GM12878 (cell line): Measurements from ENCODE around the gene MMP15. TPM values are rescaled to one million over a fixed set of nuclear protein-coding genes. Genes with fewer than 3 reads are reported as not detected.

Source experiments
- ATAC-seq: fragments of 200-7000 bp; cut with Tn5 transposase; 3 replicates; pipeline ENCODE4 v1.9.1; 2020; ENCODE audit warnings: mild to moderate bottlenecking, moderate library complexity
- BruUV-seq: library from RNA; stranded (reverse); fragments of 400-500 nt; replicated peaks from 2 replicates; lab custom pipeline; 2021; lab: Mats Ljungman, UMichigan
- CTCF ChIA-PET: fragments of 300-600 bp; sonication (Branson Sonifier 250); formaldehyde crosslinking; extraction: SDS; loops from one replicate; lab custom pipeline; 2021; ENCODE audit warnings: inconsistent platforms; lab: Yijun Ruan, JAX
- POLR2A ChIA-PET: fragments of 350-600 bp; formaldehyde crosslinking; extraction: SDS; loops from one replicate; lab custom pipeline; 2021; ENCODE audit warnings: inconsistent platforms; lab: Charles Lee
- RAD21 ChIA-PET: fragments of 300-600 bp; sonication (Branson Sonifier 250); formaldehyde crosslinking; loops from one replicate; lab custom pipeline; 2023; ENCODE audit warnings: antibody characterized with exemption; ENCODE audit not compliant: unreplicated experiment; lab: Charles Lee
- SMC1A ChIA-PET: fragments of 300-600 bp; sonication (Branson Sonifier 250); formaldehyde crosslinking; loops from one replicate; lab custom pipeline; 2023; ENCODE audit not compliant: unreplicated experiment, uncharacterized antibody; lab: Charles Lee
- DNase-seq: peaks from one replicate; pipeline ENCODE4 v3.0.0-alpha.2; 2011; ENCODE audit warnings: low read depth, low spot score
- FAIRE-seq: peaks from 3 replicates; lab custom pipeline; 2011; peaks lifted over from hg19 to GRCh38; lab: Jason Lieb, UNC
- H2AFZ ChIP-seq: 2 replicates; pipeline ENCODE4 v1.6.0; 2011; ENCODE audit warnings: low read depth, low read length, control low read depth; ENCODE audit not compliant: control insufficient read depth
- H3K27ac ChIP-seq: 2 replicates; pipeline ENCODE4 v1.5.1; 2011; ENCODE audit warnings: control low read depth; ENCODE audit not compliant: control insufficient read depth, insufficient read depth
- H3K27me3 ChIP-seq, 2 experiments: replicated peaks in 1 of 2; 2 replicates each; pipeline versions ENCODE4 v1.6.0 to v1.6.1; 2011; ENCODE audit warnings: low read length in 1 of 2; ENCODE audit not compliant: control insufficient read depth in 2 of 2, insufficient read depth in 2 of 2
- H3K36me3 ChIP-seq, 2 experiments: 2 replicates each; pipeline ENCODE4 v1.5.1; 2011; ENCODE audit warnings: low read length in 1 of 2; ENCODE audit not compliant: control insufficient read depth in 2 of 2, insufficient read depth in 2 of 2
- H3K4me1 ChIP-seq: 2 replicates; pipeline ENCODE4 v1.6.1; 2011; ENCODE audit warnings: mild to moderate bottlenecking, low read length, moderate library complexity, mixed read lengths; ENCODE audit not compliant: control insufficient read depth, insufficient read depth
- H3K4me2 ChIP-seq: 2 replicates; pipeline ENCODE4 v1.6.0; 2011; ENCODE audit warnings: control low read depth; ENCODE audit not compliant: control insufficient read depth, insufficient read depth
- H3K4me3 ChIP-seq: fragments of 200-600 bp; sonication (generic); 2 replicates; pipeline ENCODE4 v1.5.1; 2016
- H3K79me2 ChIP-seq: 2 replicates; pipeline ENCODE4 v1.6.0; 2011; ENCODE audit warnings: low read length; ENCODE audit not compliant: control insufficient read depth, insufficient read depth
- H3K9ac ChIP-seq: 2 replicates; pipeline ENCODE4 v1.8.0; 2011; ENCODE audit warnings: low read length, control low read depth, mixed read lengths; ENCODE audit not compliant: control insufficient read depth, insufficient read depth
- H3K9me3 ChIP-seq: replicated peaks from 3 replicates; pipeline ENCODE4 v1.5.1; 2011; ENCODE audit warnings: mild to moderate bottlenecking, low read length; ENCODE audit not compliant: control insufficient read depth, insufficient read depth
- H4K20me1 ChIP-seq: 2 replicates; pipeline ENCODE4 v1.6.0; 2011; ENCODE audit not compliant: control insufficient read depth, insufficient read depth
- ETV6 ChIP-seq, 2 experiments: fragments of 450-650 bp in 1 of 2; IDR thresholded peaks in 1 of 2; conservative IDR thresholded peaks in 1 of 2; 2 replicates each; pipeline ENCODE4 v1.6.1; 2014; ENCODE audit warnings: antibody characterized with exemption in 1 of 2, borderline replicate concordance in 1 of 2, low read depth in 1 of 2, mild to moderate bottlenecking in 1 of 2, moderate library complexity in 1 of 2
- HDAC6 ChIP-seq: fragments of 200-600 bp; sonication (generic); IDR thresholded peaks from one replicate; pipeline ENCODE4 v1.8.0; 2017; ENCODE audit warnings: antibody characterized with exemption; ENCODE audit not compliant: unreplicated experiment
- IKZF1 ChIP-seq: fragments of 450-650 bp; conservative IDR thresholded peaks from 2 replicates; pipeline ENCODE4 v1.6.1; 2017; ENCODE audit warnings: antibody characterized with exemption, mild to moderate bottlenecking
- KAT2A ChIP-seq: conservative IDR thresholded peaks from 2 replicates; pipeline ENCODE4 v1.6.1; 2011; ENCODE audit warnings: low read depth, low read length; ENCODE audit not compliant: control insufficient read depth
- NFIC ChIP-seq: IDR thresholded peaks from 2 replicates; pipeline ENCODE4 v1.6.1; 2012; ENCODE audit warnings: low read depth, mild to moderate bottlenecking, inconsistent platforms, low read length, moderate library complexity
- WGBS: methylation state at CpG from one replicate; pipeline ENCODE4 v1.1.6; 2016; ENCODE audit warnings: low lambda C conversion rate; ENCODE audit not compliant: insufficient replicate concordance, insufficient coverage; ENCODE audit errors: missing lambda C conversion rate; 5-methylcytosine and 5-hydroxymethylcytosine counted together
- in situ Hi-C: fragments of 300-500 bp; cut with MboI; formaldehyde crosslinking; loops from 9 replicates; pipeline ENCODE4 v1.14.3; 2018; ENCODE audit warnings: mixed read lengths
- intact Hi-C: fragments of 100-400 bp; cut with micrococcal nuclease; formaldehyde crosslinking; loops from one replicate; pipeline ENCODE4 v1.14.2; 2022; ENCODE audit not compliant: unreplicated experiment
- polyA plus RNA-seq, 11 experiments: library from polyadenylated mRNA; depleted of rRNA in 4 of 11; unstranded in 6 of 11; stranded (reverse) in 5 of 11; fragments of >200 nt; fragmentation: Nextera tagmentation in 4 of 11; fragmentation: Illumina TruSeq in 1 of 11; extraction: Ambion mirVana in 4 of 11; extraction: Trizol in 1 of 11; gene quantifications; 1 replicate in 1 of 11; 2 replicates in 10 of 11; pipeline versions ENCODE4 v1.2.1 to v1.2.3, GENCODE V29; 2011 to 2016; ENCODE audit warnings: inconsistent platforms in 2 of 11, missing spikeins in 2 of 11, low read depth in 1 of 11
- total RNA-seq, 4 experiments: library from RNA; depleted of rRNA in 3 of 4; stranded (reverse); fragments of >200 nt in 3 of 4; fragmentation: Illumina TruSeq in 1 of 4; extraction: Trizol in 1 of 4; gene quantifications; 2 replicates each; pipeline versions ENCODE4 v1.2.1 to v1.2.3, GENCODE V29; 2013 to 2021
- TF ChIP-seq, protein P1 (sequence below): fragments of 450-650 bp; conservative IDR thresholded peaks from 2 replicates; pipeline ENCODE4 v1.6.1; 2017; ENCODE audit warnings: mild to moderate bottlenecking, moderate library complexity
- TF ChIP-seq, protein P2 (sequence below): fragments of 450-650 bp; IDR thresholded peaks from 2 replicates; pipeline ENCODE4 v1.6.1; 2017; ENCODE audit warnings: mild to moderate bottlenecking

The MMP15 gene
- total and polyA plus RNA-seq, 10 of the 15 experiments (the other 5 are each of a cell fraction or from before 2014, with no cell fraction given), result 0.08 to 0.56 (median 0.10) TPM; not detected in 7

DNA sequence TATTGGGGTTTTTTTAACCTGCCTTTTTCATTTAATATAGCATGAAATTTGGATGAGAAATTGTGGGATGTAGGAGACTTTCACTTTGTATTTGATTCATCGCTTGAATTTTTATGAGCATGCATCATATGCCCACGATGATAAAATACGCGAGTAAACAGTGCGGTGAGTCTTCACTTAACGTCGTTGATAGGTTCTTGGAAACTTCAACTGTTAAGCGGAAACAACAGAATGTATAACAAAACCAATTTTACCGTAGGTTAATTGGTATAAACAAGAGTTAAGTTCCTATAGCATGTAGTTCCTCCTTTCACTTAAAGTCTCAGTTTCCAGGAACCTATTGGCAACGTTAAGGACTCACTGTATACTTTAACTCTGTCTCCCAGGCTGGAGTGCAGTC, 28.7 kb downstream of the MMP15 start:
- no peak for FAIRE-seq
- Histone ChIP-seq H3K9me3 (no peaks in the 10 kb centered on the region), H3K4me1 (no peaks in the 10 kb centered on the region), H3K36me3 (no peaks in the 10 kb centered on the region), H3K9ac (no peak overlapping the region), H3K27ac (no peak overlapping the region), H2AFZ (no peak overlapping the region), H3K4me2 (no peak overlapping the region), H3K79me2 (no peaks in the 10 kb centered on the region), H4K20me1 (no peaks in the 10 kb centered on the region), H3K27me3 (peaks cover 0 to 2% of the 10 kb centered on the region in 2 experiments; a peak in 1 of 4 replicates), H3K4me3 (no peak overlapping the region)
- 56% methylated on average over 10 of the region's 10 CpGs for WGBS
- TF ChIP-seq, protein P1, sequence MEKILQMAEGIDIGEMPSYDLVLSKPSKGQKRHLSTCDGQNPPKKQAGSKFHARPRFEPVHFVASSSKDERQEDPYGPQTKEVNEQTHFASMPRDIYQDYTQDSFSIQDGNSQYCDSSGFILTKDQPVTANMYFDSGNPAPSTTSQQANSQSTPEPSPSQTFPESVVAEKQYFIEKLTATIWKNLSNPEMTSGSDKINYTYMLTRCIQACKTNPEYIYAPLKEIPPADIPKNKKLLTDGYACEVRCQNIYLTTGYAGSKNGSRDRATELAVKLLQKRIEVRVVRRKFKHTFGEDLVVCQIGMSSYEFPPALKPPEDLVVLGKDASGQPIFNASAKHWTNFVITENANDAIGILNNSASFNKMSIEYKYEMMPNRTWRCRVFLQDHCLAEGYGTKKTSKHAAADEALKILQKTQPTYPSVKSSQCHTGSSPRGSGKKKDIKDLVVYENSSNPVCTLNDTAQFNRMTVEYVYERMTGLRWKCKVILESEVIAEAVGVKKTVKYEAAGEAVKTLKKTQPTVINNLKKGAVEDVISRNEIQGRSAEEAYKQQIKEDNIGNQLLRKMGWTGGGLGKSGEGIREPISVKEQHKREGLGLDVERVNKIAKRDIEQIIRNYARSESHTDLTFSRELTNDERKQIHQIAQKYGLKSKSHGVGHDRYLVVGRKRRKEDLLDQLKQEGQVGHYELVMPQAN, result no peak
- no peak for TF ChIP-seq KAT2A
- no peak for TF ChIP-seq IKZF1
- TF ChIP-seq, protein P2, sequence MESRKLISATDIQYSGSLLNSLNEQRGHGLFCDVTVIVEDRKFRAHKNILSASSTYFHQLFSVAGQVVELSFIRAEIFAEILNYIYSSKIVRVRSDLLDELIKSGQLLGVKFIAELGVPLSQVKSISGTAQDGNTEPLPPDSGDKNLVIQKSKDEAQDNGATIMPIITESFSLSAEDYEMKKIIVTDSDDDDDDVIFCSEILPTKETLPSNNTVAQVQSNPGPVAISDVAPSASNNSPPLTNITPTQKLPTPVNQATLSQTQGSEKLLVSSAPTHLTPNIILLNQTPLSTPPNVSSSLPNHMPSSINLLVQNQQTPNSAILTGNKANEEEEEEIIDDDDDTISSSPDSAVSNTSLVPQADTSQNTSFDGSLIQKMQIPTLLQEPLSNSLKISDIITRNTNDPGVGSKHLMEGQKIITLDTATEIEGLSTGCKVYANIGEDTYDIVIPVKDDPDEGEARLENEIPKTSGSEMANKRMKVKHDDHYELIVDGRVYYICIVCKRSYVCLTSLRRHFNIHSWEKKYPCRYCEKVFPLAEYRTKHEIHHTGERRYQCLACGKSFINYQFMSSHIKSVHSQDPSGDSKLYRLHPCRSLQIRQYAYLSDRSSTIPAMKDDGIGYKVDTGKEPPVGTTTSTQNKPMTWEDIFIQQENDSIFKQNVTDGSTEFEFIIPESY, result no peak
- TF ChIP-seq NFIC, result no peak
- no peak for TF ChIP-seq ETV6 (conservative IDR thresholded peaks at IDR 0.05 in 1 of 2, IDR thresholded peaks at IDR 0.05 in 1 of 2; ENCODE audit: borderline replicate concordance in 1 of 2, low read depth in 1 of 2)
- TF ChIP-seq HDAC6, result no peak
- ChIA-PET RAD21 (no interaction called here), CTCF (no interaction called here), SMC1A (no interaction called here), POLR2A (no interaction called here)
- ATAC-seq, result no peak
- in situ Hi-C loops (no loop called here), intact Hi-C loops (no loop called here)
- BruUV-seq, result no TSS peak
- DNase-seq, result no peak
